ENCODE measurements around the gene PIAS1. TPM values are rescaled to one million over a fixed set of nuclear protein-coding genes. Genes with fewer than 3 reads are reported as not detected.

Gene PIAS1
- total RNA-seq, 1 experiment from 2014 or later: 32.9 TPM

GRCh38 chr15:68025835-68026424 lies 28.2 kb upstream of the PIAS1 start:
- intact Hi-C loops (cut with micrococcal nuclease): no loop called here
- no peak for DNase-seq (ENCODE audit: unreplicated experiment)
- Mint-ChIP-seq H3K36me3 (ENCODE audit: insufficient read depth, unreplicated experiment) (no peaks in the 10 kb centered on the region), H3K27me3 (ENCODE audit: insufficient read depth, unreplicated experiment) (no peaks in the 10 kb centered on the region), H3K4me3 (ENCODE audit: unreplicated experiment) (no peak overlapping the region), H3K27ac (ENCODE audit: low read depth, unreplicated experiment) (no peak overlapping the region), H3K4me1 (ENCODE audit: insufficient read depth, unreplicated experiment) (no peaks in the 10 kb centered on the region), H3K9me3 (ENCODE audit: unreplicated experiment) (no peaks in the 10 kb centered on the region)
- TF ChIP-seq, protein P1, sequence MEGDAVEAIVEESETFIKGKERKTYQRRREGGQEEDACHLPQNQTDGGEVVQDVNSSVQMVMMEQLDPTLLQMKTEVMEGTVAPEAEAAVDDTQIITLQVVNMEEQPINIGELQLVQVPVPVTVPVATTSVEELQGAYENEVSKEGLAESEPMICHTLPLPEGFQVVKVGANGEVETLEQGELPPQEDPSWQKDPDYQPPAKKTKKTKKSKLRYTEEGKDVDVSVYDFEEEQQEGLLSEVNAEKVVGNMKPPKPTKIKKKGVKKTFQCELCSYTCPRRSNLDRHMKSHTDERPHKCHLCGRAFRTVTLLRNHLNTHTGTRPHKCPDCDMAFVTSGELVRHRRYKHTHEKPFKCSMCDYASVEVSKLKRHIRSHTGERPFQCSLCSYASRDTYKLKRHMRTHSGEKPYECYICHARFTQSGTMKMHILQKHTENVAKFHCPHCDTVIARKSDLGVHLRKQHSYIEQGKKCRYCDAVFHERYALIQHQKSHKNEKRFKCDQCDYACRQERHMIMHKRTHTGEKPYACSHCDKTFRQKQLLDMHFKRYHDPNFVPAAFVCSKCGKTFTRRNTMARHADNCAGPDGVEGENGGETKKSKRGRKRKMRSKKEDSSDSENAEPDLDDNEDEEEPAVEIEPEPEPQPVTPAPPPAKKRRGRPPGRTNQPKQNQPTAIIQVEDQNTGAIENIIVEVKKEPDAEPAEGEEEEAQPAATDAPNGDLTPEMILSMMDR (IDR thresholded peaks at IDR 0.05; ENCODE audit: unreplicated experiment): no peak
- BruUV-seq (replicated peaks): no TSS peak
- ChIA-PET CTCF (no interaction called here), POLR2A (interaction anchor here (0.7 kb wide), 1 partner anchor 1698 kb away, joined by 4 read pairs; no protein-coding TSS in a partner anchor)

DNA sequence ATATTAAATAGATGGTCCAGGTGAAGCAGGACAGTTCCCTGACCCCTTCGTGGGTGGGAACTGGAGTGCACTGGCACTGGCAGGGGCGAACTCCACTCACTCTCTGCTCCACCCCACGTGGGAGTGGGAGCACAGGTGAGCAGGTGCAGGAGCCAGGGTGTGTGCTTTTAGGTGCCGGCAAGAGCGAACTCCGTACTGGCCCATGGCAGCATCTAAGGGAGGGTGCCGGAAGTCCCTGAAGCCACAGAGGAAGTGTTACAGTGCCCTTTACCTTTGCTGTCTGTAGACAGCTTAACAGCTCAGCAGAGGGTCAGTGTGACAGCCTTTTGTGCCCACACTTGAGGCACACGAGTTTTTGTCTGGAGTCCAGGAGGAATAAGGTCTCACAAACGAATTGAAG lies 26.7 kb upstream of the PIAS1 start:
- TF ChIP-seq, protein P1 (IDR thresholded peaks at IDR 0.05; ENCODE audit: unreplicated experiment): no peak
- no peak for DNase-seq (ENCODE audit: unreplicated experiment)
- CTCF ChIA-PET: no interaction called here
- H3K4me1 Mint-ChIP-seq (ENCODE audit: insufficient read depth, unreplicated experiment): peaks cover 6% of the 10 kb centered on the region
- peak overlapping the region; percentile 20 for H3K27ac Mint-ChIP-seq (ENCODE audit: low read depth, unreplicated experiment)
- no peaks in the 10 kb centered on the region for H3K27me3 Mint-ChIP-seq (ENCODE audit: insufficient read depth, unreplicated experiment)
- H3K9me3 Mint-ChIP-seq (ENCODE audit: unreplicated experiment): no peaks in the 10 kb centered on the region
- H3K4me3 Mint-ChIP-seq (ENCODE audit: unreplicated experiment): no peak overlapping the region
- no TSS peak for BruUV-seq (replicated peaks)
- no peaks in the 10 kb centered on the region for H3K36me3 Mint-ChIP-seq (ENCODE audit: insufficient read depth, unreplicated experiment)
- POLR2A ChIA-PET: no interaction called here
- intact Hi-C loops (cut with micrococcal nuclease): no loop called here

- DNase-seq (ENCODE audit: unreplicated experiment): no peak
- intact Hi-C loops (cut with micrococcal nuclease): no loop called here
- POLR2A ChIA-PET: interaction anchor here (1.0 kb wide), 1 partner anchor 144 kb away, joined by 4 read pairs; no protein-coding TSS in a partner anchor
- Mint-ChIP-seq H3K36me3 (ENCODE audit: insufficient read depth, unreplicated experiment) (no peaks in the 10 kb centered on the region), H3K27me3 (ENCODE audit: insufficient read depth, unreplicated experiment) (no peaks in the 10 kb centered on the region), H3K27ac (ENCODE audit: low read depth, unreplicated experiment) (no peak overlapping the region), H3K9me3 (ENCODE audit: unreplicated experiment) (no peaks in the 10 kb centered on the region), H3K4me1 (ENCODE audit: insufficient read depth, unreplicated experiment) (peaks cover 9% of the 10 kb centered on the region), H3K4me3 (ENCODE audit: unreplicated experiment) (no peak overlapping the region)
- BruUV-seq (replicated peaks): no TSS peak
- CTCF ChIA-PET: interaction anchor here (0.6 kb wide), 1 partner anchor 751 kb away, joined by 3 read pairs; no protein-coding TSS in a partner anchor
- TF ChIP-seq, protein P1 (IDR thresholded peaks at IDR 0.05; ENCODE audit: unreplicated experiment): no peak
Observed at GRCh38 chr15:68028137-68028887, 25.8 kb upstream of the PIAS1 start.

DNA sequence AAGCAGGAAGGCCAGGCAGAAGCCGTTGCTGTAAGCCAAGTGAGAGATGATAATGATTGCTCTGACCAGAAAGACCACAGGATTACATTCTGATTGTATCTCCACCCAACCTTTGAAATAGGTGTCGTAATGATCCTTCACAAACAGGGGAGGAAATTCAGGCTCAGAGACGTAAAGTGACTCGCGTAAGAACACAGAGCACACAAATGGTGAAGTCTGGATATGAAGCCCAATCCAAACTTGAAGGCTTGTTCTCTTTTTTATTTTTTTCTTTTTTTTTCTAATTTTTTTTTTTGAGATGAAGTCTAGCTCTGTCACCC lies 25.3 kb upstream of the PIAS1 start:
- Mint-ChIP-seq H3K27me3 (ENCODE audit: insufficient read depth, unreplicated experiment) (no peaks in the 10 kb centered on the region), H3K4me1 (ENCODE audit: insufficient read depth, unreplicated experiment) (peaks cover 9% of the 10 kb centered on the region), H3K4me3 (ENCODE audit: unreplicated experiment) (no peak overlapping the region), H3K27ac (ENCODE audit: low read depth, unreplicated experiment) (no peak overlapping the region), H3K36me3 (ENCODE audit: insufficient read depth, unreplicated experiment) (no peaks in the 10 kb centered on the region), H3K9me3 (ENCODE audit: unreplicated experiment) (no peaks in the 10 kb centered on the region)
- TF ChIP-seq, protein P1 (IDR thresholded peaks at IDR 0.05; ENCODE audit: unreplicated experiment): no peak
- intact Hi-C loops (cut with micrococcal nuclease): no loop called here
- no peak for DNase-seq (ENCODE audit: unreplicated experiment)
- BruUV-seq (replicated peaks): no TSS peak
- ChIA-PET POLR2A (interaction anchor here (1.0 kb wide), 1 partner anchor 145 kb away, joined by 4 read pairs; no protein-coding TSS in a partner anchor), CTCF (interaction anchor here (0.6 kb wide), 2 partner anchors 107 to 751 kb away, joined by 3 read pairs; no protein-coding TSS in a partner anchor)
